GM12891 (cell line): ENCODE data around the gene SLC6A4.

Experiments
- POLR2A ChIP-seq: IDR thresholded peaks from 2 replicates; pipeline ENCODE4 v1.6.1; 2011; ENCODE audit warnings: low read depth, low read length, control low read depth
- POLR2AphosphoS5 ChIP-seq: IDR thresholded peaks from 2 replicates; pipeline ENCODE4 v1.6.1; 2011; ENCODE audit warnings: low read depth, low read length, control low read depth

- TF ChIP-seq POLR2A (no peak), POLR2AphosphoS5 (no peak)
Measured at GRCh38 chr17:30211371-30211770, 24.1 kb downstream of the SLC6A4 start.
